ENCODE data around the gene CCSER1.
"Not testable (repeated sequence)": the region's sequence is repeated elsewhere in the genome, so short reads cannot be mapped to it uniquely, and the experiment has no call there.

Gene CCSER1

GRCh38 chr4:91127831-91128230 lies 1000.6 kb downstream of the CCSER1 start:
- no peak for FAIRE-seq
- TF ChIP-seq CTCF (IDR thresholded peaks at IDR 0.05; ENCODE audit: insufficient read depth, missing control alignments) = no peak
- no peak for DNase-seq (ENCODE audit: insufficient read length, low spot score)

- FAIRE-seq (no peak), DNase-seq (ENCODE audit: insufficient read length, low spot score) (no peak)
- TF ChIP-seq CTCF (IDR thresholded peaks at IDR 0.05; ENCODE audit: insufficient read depth, missing control alignments) = no peak
These were observed 1001.3 kb downstream of the CCSER1 start for GRCh38 chr4:91128519-91128918.

- DNase-seq (ENCODE audit: insufficient read length, low spot score) = no peak
- no peak for TF ChIP-seq CTCF (IDR thresholded peaks at IDR 0.05; ENCODE audit: insufficient read depth, missing control alignments)
- no peak for FAIRE-seq
These were observed 1019.9 kb downstream of the CCSER1 start for GRCh38 chr4:91147067-91147466.

GRCh38 chr4:91154041-91154440 lies 1026.8 kb downstream of the CCSER1 start:
- DNase-seq (ENCODE audit: insufficient read length, low spot score); FAIRE-seq: not testable (repeated sequence)

GRCh38 chr4:91167864-91168653 lies 1040.9 kb downstream of the CCSER1 start:
- not testable (repeated sequence) for DNase-seq (ENCODE audit: insufficient read length, low spot score); FAIRE-seq

- no peak for TF ChIP-seq CTCF (IDR thresholded peaks at IDR 0.05; ENCODE audit: insufficient read depth, missing control alignments)
- no peak for DNase-seq (ENCODE audit: insufficient read length, low spot score)
- FAIRE-seq = no peak
These were observed 1043.6 kb downstream of the CCSER1 start for GRCh38 chr4:91170768-91171167.

GRCh38 chr4:91171217-91171616 lies 1044.0 kb downstream of the CCSER1 start:
- no peak for TF ChIP-seq CTCF (IDR thresholded peaks at IDR 0.05; ENCODE audit: insufficient read depth, missing control alignments)
- DNase-seq (ENCODE audit: insufficient read length, low spot score) = no peak
- FAIRE-seq = no peak

GRCh38 chr4:91185061-91185460 lies 1057.9 kb downstream of the CCSER1 start:
- not testable (repeated sequence) for FAIRE-seq; DNase-seq (ENCODE audit: insufficient read length, low spot score)

GRCh38 chr4:91198951-91199350 lies 1071.8 kb downstream of the CCSER1 start:
- FAIRE-seq (no peak), DNase-seq (ENCODE audit: insufficient read length, low spot score) (no peak)
- no peak for TF ChIP-seq CTCF (IDR thresholded peaks at IDR 0.05; ENCODE audit: insufficient read depth, missing control alignments)

All from D721Med (cell line).